IMR-90 (cell line): ENCODE results near the gene IFNL3. TPM values are rescaled to one million over a fixed set of nuclear protein-coding genes. Genes with fewer than 3 reads are reported as not detected.

Experiments
- ATAC-seq: fragments of 200-7000 bp; cut with Tn5 transposase; 2 replicates; pipeline ENCODE4 v1.9.1; 2020; ENCODE audit warnings: low read depth, mild to moderate bottlenecking, moderate library complexity
- BruUV-seq: library from RNA; stranded (reverse); fragments of 400-500 nt; replicated peaks from 2 replicates; lab custom pipeline; 2021; lab: Mats Ljungman, UMichigan
- CTCF ChIA-PET: fragments of 300-600 bp; formaldehyde crosslinking; extraction: SDS; loops from one replicate; lab custom pipeline; 2021; ENCODE audit warnings: antibody characterized with exemption; lab: Yijun Ruan, JAX
- POLR2A ChIA-PET: fragments of 300-600 bp; sonication (Branson Sonifier 250); formaldehyde crosslinking; loops from one replicate; lab custom pipeline; 2022; ENCODE audit warnings: antibody characterized with exemption; ENCODE audit not compliant: unreplicated experiment; lab: Charles Lee
- DNase-seq: peaks from one replicate; pipeline ENCODE4 v3.0.0; 2013
- H2AFZ ChIP-seq: replicated peaks from 2 replicates; pipeline ENCODE3; 2013; ENCODE audit warnings: low read length, mild to moderate bottlenecking; ENCODE audit not compliant: poor library complexity
- H2AK5ac ChIP-seq: 2 replicates; pipeline ENCODE4 v1.6.1; 2013; ENCODE audit warnings: low read depth, low read length, inconsistent platforms
- H2AK9ac ChIP-seq: replicated peaks from 2 replicates; pipeline ENCODE3; 2013; ENCODE audit warnings: mild to moderate bottlenecking, low read depth, low read length, moderate library complexity; ENCODE audit not compliant: poor library complexity
- H2BK120ac ChIP-seq: 2 replicates; pipeline ENCODE4 v1.6.1; 2013; ENCODE audit warnings: low read depth, low read length, inconsistent platforms
- H2BK15ac ChIP-seq: 3 replicates; pipeline ENCODE4 v1.6.1; 2013; ENCODE audit warnings: low read depth, low read length, inconsistent platforms
- H2BK20ac ChIP-seq: 2 replicates; pipeline ENCODE4 v1.6.1; 2013; ENCODE audit warnings: low read depth, mild to moderate bottlenecking, inconsistent platforms, low read length, moderate library complexity
- H2BK5ac ChIP-seq: 2 replicates; pipeline ENCODE4 v1.6.1; 2013; ENCODE audit warnings: mild to moderate bottlenecking, low read depth, low read length, inconsistent platforms; ENCODE audit not compliant: poor library complexity, severe bottlenecking
- H3K14ac ChIP-seq: replicated peaks from 2 replicates; pipeline ENCODE4 v1.6.1; 2013; ENCODE audit warnings: low read depth, low read length, inconsistent platforms
- H3K18ac ChIP-seq: 2 replicates; pipeline ENCODE4 v1.6.1; 2013; ENCODE audit warnings: low read depth, low read length, control low read depth
- H3K23ac ChIP-seq: 2 replicates; pipeline ENCODE4 v1.6.1; 2013; ENCODE audit warnings: low read depth, low read length, inconsistent platforms
- H3K27ac ChIP-seq: 2 replicates; pipeline ENCODE4 v1.5.1; 2013; ENCODE audit warnings: mild to moderate bottlenecking, control low read depth, low read length; ENCODE audit not compliant: insufficient read depth
- H3K27me3 ChIP-seq: 2 replicates; pipeline ENCODE4 v1.6.1; 2013; ENCODE audit warnings: low read length; ENCODE audit not compliant: control insufficient read depth, insufficient read depth
- H3K36me3 ChIP-seq: 2 replicates; pipeline ENCODE4 v1.6.1; 2013; ENCODE audit warnings: low read length, mixed read lengths; ENCODE audit not compliant: control insufficient read depth, insufficient read depth
- H3K4ac ChIP-seq: 2 replicates; pipeline ENCODE4 v1.6.1; 2013; ENCODE audit warnings: low read depth, low read length, inconsistent platforms
- H3K4me1 ChIP-seq: 2 replicates; pipeline ENCODE4 v1.6.1; 2013; ENCODE audit warnings: low read length, mixed read lengths; ENCODE audit not compliant: control insufficient read depth, insufficient read depth
- H3K4me2 ChIP-seq: 2 replicates; pipeline ENCODE4 v1.6.1; 2013; ENCODE audit warnings: low read depth, mild to moderate bottlenecking, control low read depth, low read length, moderate library complexity
- H3K4me3 ChIP-seq: 2 replicates; pipeline ENCODE4 v1.5.1; 2013; ENCODE audit warnings: low read depth, mild to moderate bottlenecking, control low read depth, low read length, moderate library complexity; ENCODE audit not compliant: insufficient read depth
- H3K56ac ChIP-seq: 2 replicates; pipeline ENCODE4 v1.6.1; 2013; ENCODE audit warnings: low read length, inconsistent platforms; ENCODE audit not compliant: insufficient read depth; ENCODE audit errors: extremely low read depth
- H3K79me1 ChIP-seq, 2 experiments: 2 replicates each; pipeline ENCODE4 v1.6.1; 2013; ENCODE audit warnings: low read length in 2 of 2, inconsistent platforms in 1 of 2, low read depth in 1 of 2
- H3K9ac ChIP-seq: 2 replicates; pipeline ENCODE4 v1.6.1; 2013; ENCODE audit warnings: low read depth, low read length, control low read depth
- H3K9me1 ChIP-seq: 2 replicates; pipeline ENCODE4 v1.6.1; 2013; ENCODE audit warnings: low read length, inconsistent platforms; ENCODE audit not compliant: insufficient read depth
- H3K9me3 ChIP-seq: 2 replicates; pipeline ENCODE4 v1.6.1; 2013; ENCODE audit warnings: low read length; ENCODE audit not compliant: control insufficient read depth, insufficient read depth
- H4K20me1 ChIP-seq: 2 replicates; pipeline ENCODE4 v1.6.1; 2013; ENCODE audit warnings: low read length, inconsistent platforms; ENCODE audit not compliant: insufficient read depth
- H4K5ac ChIP-seq: 2 replicates; pipeline ENCODE4 v1.6.1; 2013; ENCODE audit warnings: mild to moderate bottlenecking, low read depth, low read length, control low read depth
- H4K8ac ChIP-seq, 2 experiments: 2 replicates each; pipeline ENCODE4 v1.6.1; 2013; ENCODE audit warnings: low read depth in 2 of 2, low read length in 2 of 2, control low read depth in 1 of 2, inconsistent platforms in 1 of 2
- H4K91ac ChIP-seq: 2 replicates; pipeline ENCODE4 v1.6.1; 2013; ENCODE audit warnings: low read depth, low read length, inconsistent platforms; ENCODE audit not compliant: insufficient read depth
- BHLHE40 ChIP-seq: fragments of 150-350 bp; IDR thresholded peaks from 2 replicates; pipeline ENCODE4 v1.6.1; 2016; ENCODE audit warnings: mild to moderate bottlenecking, low read depth, low read length
- CEBPB ChIP-seq: IDR thresholded peaks from 2 replicates; pipeline ENCODE4 v1.6.1; 2012; ENCODE audit warnings: low read depth, low read length, improper control_type of control experiment
- CHD1 ChIP-seq: IDR thresholded peaks from 2 replicates; pipeline ENCODE4 v1.6.1; 2012; ENCODE audit warnings: low read depth, low read length, improper control_type of control experiment
- CTCF ChIP-seq: conservative IDR thresholded peaks from 2 replicates; pipeline ENCODE4 v1.5.1; 2012; ENCODE audit warnings: mild to moderate bottlenecking, low read depth, low read length, improper control_type of control experiment
- ELK1 ChIP-seq: fragments of 150-350 bp; IDR thresholded peaks from 2 replicates; pipeline ENCODE4 v1.6.1; 2016; ENCODE audit warnings: low read depth, mild to moderate bottlenecking, low read length, moderate library complexity, borderline replicate concordance
- FOS ChIP-seq: fragments of 150-350 bp; IDR thresholded peaks from 2 replicates; pipeline ENCODE4 v1.6.1; 2016; ENCODE audit warnings: low read depth, low read length
- MXI1 ChIP-seq: IDR thresholded peaks from 2 replicates; pipeline ENCODE4 v1.6.1; 2012; ENCODE audit warnings: low read depth, mild to moderate bottlenecking, low read length, moderate library complexity, borderline replicate concordance
- NFE2L2 ChIP-seq: fragments of 150-350 bp; IDR thresholded peaks from 2 replicates; pipeline ENCODE4 v1.6.1; 2016; ENCODE audit warnings: low read depth, mild to moderate bottlenecking, low read length
- RAD21 ChIP-seq: IDR thresholded peaks from 2 replicates; pipeline ENCODE4 v1.6.1; 2012; ENCODE audit warnings: low read length, improper control_type of control experiment
- RFX5 ChIP-seq: IDR thresholded peaks from 2 replicates; pipeline ENCODE4 v1.8.0; 2012; ENCODE audit warnings: low read depth, mild to moderate bottlenecking, low read length, moderate library complexity
- SMC3 ChIP-seq: fragments of 150-350 bp; IDR thresholded peaks from 2 replicates; pipeline ENCODE4 v1.6.1; 2016; ENCODE audit warnings: low read depth, mild to moderate bottlenecking, antibody characterized with exemption, low read length, moderate library complexity
- WGBS, 2 experiments: methylation state at CpG; one replicate each; pipeline versions ENCODE4 v1.1.5 to v1.1.7; 2013; ENCODE audit warnings: missing lambda C conversion rate in 2 of 2; ENCODE audit not compliant: insufficient read length in 1 of 2; ENCODE audit errors: extremely low coverage in 2 of 2; 5-methylcytosine and 5-hydroxymethylcytosine counted together
- dilution Hi-C: fragments of 300-500 bp; cut with HindIII; formaldehyde crosslinking; loops from one replicate; pipeline ENCODE4 v1.14.3; 2018; ENCODE audit warnings: low sequenced_read_pairs; ENCODE audit not compliant: unreplicated experiment
- in situ Hi-C: fragments of 300-500 bp; cut with MboI; formaldehyde crosslinking; loops from 3 replicates; pipeline ENCODE4 v1.14.3; 2019; ENCODE audit warnings: low sequenced_read_pairs, inconsistent platforms, mixed read lengths
- intact Hi-C: fragments of 100-400 bp; cut with micrococcal nuclease; formaldehyde crosslinking; loops from 2 replicates; pipeline ENCODE4 v1.10.0; 2022
- polyA plus RNA-seq, 3 experiments: library from polyadenylated mRNA; depleted of rRNA; stranded (reverse); fragments of >200 nt; gene quantifications; 2 replicates each; pipeline ENCODE4 v1.2.3, GENCODE V29; 2012; ENCODE audit warnings: low replicate concordance in 1 of 3
- total RNA-seq: library from RNA; depleted of rRNA; stranded (reverse); fragments of >200 nt; gene quantifications from 2 replicates; pipeline ENCODE4 v1.2.3, GENCODE V29; 2012

The IFNL3 gene
- total and polyA plus RNA-seq, 2 of the 4 experiments (the other 2 are of a cell fraction), result not detected

GRCh38 chr19:39207293-39207836 lies 37.4 kb downstream of the IFNL3 start:
- Histone ChIP-seq H4K8ac (no peak overlapping the region), H3K9me3 (no peaks in the 10 kb centered on the region), H3K56ac (no peak overlapping the region), H2BK120ac (no peak overlapping the region), H2AK9ac (no peak overlapping the region), H3K23ac (no peak overlapping the region), H2BK5ac (no peak overlapping the region), H4K5ac (no peak overlapping the region), H4K91ac (no peak overlapping the region), H3K27ac (no peak overlapping the region), H2AFZ (no peak overlapping the region), H3K4me3 (no peak overlapping the region), H4K20me1 (no peaks in the 10 kb centered on the region), H3K36me3 (no peaks in the 10 kb centered on the region), H3K27me3 (peaks cover 39% of the 10 kb centered on the region), H2AK5ac (no peak overlapping the region), H3K4ac (no peak overlapping the region), H3K4me1 (no peaks in the 10 kb centered on the region), H3K9me1 (no peaks in the 10 kb centered on the region), H3K9ac (no peak overlapping the region), H2BK15ac (no peak overlapping the region), H3K14ac (no peak overlapping the region), H3K79me1 (no peaks in the 10 kb centered on the region), H2BK20ac (no peak overlapping the region), H3K4me2 (no peak overlapping the region), H3K18ac (no peak overlapping the region)
- ChIA-PET CTCF (interaction anchor here (0.5 kb wide), 1 partner anchor 140 kb away, joined by 3 read pairs; no protein-coding TSS in a partner anchor), POLR2A (no interaction called here)
- TF ChIP-seq CHD1 (no peak), RFX5 (no peak), SMC3 (no peak), RAD21 (no peak), MXI1 (no peak), ELK1 (no peak), FOS (no peak), NFE2L2 (no peak), CEBPB (no peak), BHLHE40 (no peak), CTCF (no peak)
- no CpG with 5 or more reads among the region's 6 CpGs for WGBS, 2 experiments
- in situ Hi-C loops (loop anchor here (25.0 kb wide), 1 partner anchor 745 kb away; no protein-coding TSS in a partner anchor), dilution Hi-C loops (no loop called here), intact Hi-C loops (no loop called here)
- BruUV-seq, result no TSS peak
- ATAC-seq (no peak), DNase-seq (no peak)
